CD14-positive monocyte (primary cell): Measurements from ENCODE around the gene SMPD3. TPM values are rescaled to one million over a fixed set of nuclear protein-coding genes. Genes with fewer than 3 reads are reported as not detected.

ENCODE experiments used
- DNase-seq, 3 donors: peaks; one replicate each; pipeline ENCODE4 v3.0.0-alpha.2; 2011 to 2022
- H2AFZ ChIP-seq: 2 replicates; pipeline ENCODE4 v1.6.0; 2012; ENCODE audit warnings: mild to moderate bottlenecking, low read depth, low read length, inconsistent platforms; ENCODE audit not compliant: insufficient read depth, poor library complexity, severe bottlenecking
- H3K27ac ChIP-seq, 2 donors: 1 replicate in 1 of 2; 2 replicates in 1 of 2; pipeline ENCODE4 v1.5.1; 2012 to 2013; ENCODE audit warnings: low read length in 2 of 2, control low read depth in 1 of 2, inconsistent platforms in 1 of 2, low read depth in 1 of 2, mild to moderate bottlenecking in 1 of 2
- H3K27me3 ChIP-seq, 2 donors: one replicate each; pipeline versions ENCODE4 v1.6.0 to v1.6.1; 2011 to 2013; ENCODE audit warnings: low read length in 2 of 2; ENCODE audit not compliant: control insufficient read depth in 2 of 2, insufficient read depth in 2 of 2
- H3K36me3 ChIP-seq, 2 donors: replicated peaks in 1 of 2; 1 replicate in 1 of 2; 2 replicates in 1 of 2; pipeline versions ENCODE4 v1.5.1 to v1.6.1; 2012 to 2013; ENCODE audit warnings: low read length in 2 of 2, control low read depth in 1 of 2, inconsistent platforms in 1 of 2, mild to moderate bottlenecking in 1 of 2; ENCODE audit not compliant: insufficient read depth in 2 of 2, control insufficient read depth in 1 of 2
- H3K4me1 ChIP-seq, 2 donors: 1 replicate in 1 of 2; 2 replicates in 1 of 2; pipeline versions ENCODE4 v1.5.1 to v1.6.1; 2012 to 2013; ENCODE audit warnings: low read length in 2 of 2, control low read depth in 1 of 2, inconsistent platforms in 1 of 2, mild to moderate bottlenecking in 1 of 2, moderate library complexity in 1 of 2; ENCODE audit not compliant: insufficient read depth in 2 of 2, control insufficient read depth in 1 of 2
- H3K4me2 ChIP-seq: replicated peaks from 2 replicates; pipeline ENCODE3; 2012; ENCODE audit warnings: low read length, moderate library complexity, mild to moderate bottlenecking; ENCODE audit not compliant: poor library complexity, severe bottlenecking; ENCODE audit errors: extremely low read depth
- H3K4me3 ChIP-seq, 3 experiments: fragments of 200-600 bp in 1 of 3; sonication (generic) in 1 of 3; replicated peaks in 1 of 3; 1 replicate in 2 of 3; 2 replicates in 1 of 3; pipeline ENCODE4 v1.5.1; 2011 to 2013; ENCODE audit warnings: low read length in 3 of 3, mild to moderate bottlenecking in 3 of 3, control low read depth in 2 of 3, low read depth in 2 of 3, inconsistent platforms in 1 of 3, moderate library complexity in 1 of 3
- H3K79me2 ChIP-seq: 2 replicates; pipeline ENCODE4 v1.6.0; 2012; ENCODE audit warnings: mild to moderate bottlenecking, control low read depth, inconsistent platforms, low read length, moderate library complexity; ENCODE audit not compliant: insufficient read depth
- H3K9ac ChIP-seq: 2 replicates; pipeline ENCODE4 v1.6.0; 2017; ENCODE audit warnings: low read length, mild to moderate bottlenecking; ENCODE audit not compliant: insufficient read depth, poor library complexity, severe bottlenecking
- H3K9me3 ChIP-seq, 2 donors: replicated peaks in 1 of 2; 1 replicate in 1 of 2; 2 replicates in 1 of 2; pipeline versions ENCODE4 v1.5.1 to v1.6.1; 2012 to 2013; ENCODE audit warnings: low read length in 2 of 2, control low read depth in 1 of 2; ENCODE audit not compliant: control insufficient read depth in 1 of 2, insufficient read depth in 1 of 2
- H4K20me1 ChIP-seq: 2 replicates; pipeline ENCODE4 v1.6.0; 2012; ENCODE audit warnings: mild to moderate bottlenecking, low read length, control low read depth, moderate library complexity; ENCODE audit not compliant: insufficient read depth
- H3K27ac Mint-ChIP-seq, 7 donors: one replicate each; pipeline ENCODE4 v1.8.0; 2020; ENCODE audit warnings: mild to moderate bottlenecking in 7 of 7, mixed read lengths in 7 of 7, moderate library complexity in 6 of 7, inconsistent platforms in 2 of 7
- H3K27me3 Mint-ChIP-seq, 3 donors: one replicate each; pipeline ENCODE4 v1.8.0; 2021 to 2022; ENCODE audit warnings: low read depth in 3 of 3, mild to moderate bottlenecking in 3 of 3, mixed read lengths in 3 of 3, moderate library complexity in 3 of 3, inconsistent platforms in 1 of 3
- H3K36me3 Mint-ChIP-seq, 2 donors: one replicate each; pipeline ENCODE4 v1.8.0; 2020; ENCODE audit warnings: mixed read lengths in 2 of 2, inconsistent platforms in 1 of 2, mild to moderate bottlenecking in 1 of 2
- H3K4me1 Mint-ChIP-seq: one replicate; pipeline ENCODE4 v1.8.0; 2020; ENCODE audit warnings: mild to moderate bottlenecking, mixed read lengths
- H3K4me3 Mint-ChIP-seq, 2 donors: one replicate each; pipeline ENCODE4 v1.8.0; 2020; ENCODE audit warnings: mild to moderate bottlenecking in 2 of 2, mixed read lengths in 2 of 2, moderate library complexity in 1 of 2
- H3K9me3 Mint-ChIP-seq, 7 donors: one replicate each; pipeline ENCODE4 v1.8.0; 2020 to 2022; ENCODE audit warnings: mixed read lengths in 7 of 7, mild to moderate bottlenecking in 6 of 7, moderate library complexity in 6 of 7, inconsistent platforms in 2 of 7
- CTCF ChIP-seq: fragments of 200-600 bp; IDR thresholded peaks from one replicate; pipeline ENCODE4 v1.8.0; 2022; ENCODE audit warnings: antibody characterized with exemption, mild to moderate bottlenecking
- WGBS: methylation state at CpG from one replicate; pipeline ENCODE4 v1.1.5; 2013; ENCODE audit warnings: missing lambda C conversion rate; ENCODE audit not compliant: insufficient coverage; 5-methylcytosine and 5-hydroxymethylcytosine counted together
- intact Hi-C, 2 donors: fragments of 100-400 bp; cut with micrococcal nuclease; formaldehyde crosslinking; loops; one replicate each; pipeline versions ENCODE4 v1.15.0 to v1.15.1; 2023
- polyA plus RNA-seq, 3 donors: library from polyadenylated mRNA; depleted of rRNA in 1 of 3; unstranded in 2 of 3; stranded (reverse) in 1 of 3; fragments of 300-500 nt in 2 of 3; fragments of >200 nt in 1 of 3; fragmentation: Illumina TruSeq in 2 of 3; gene quantifications; 1 replicate in 2 of 3; 2 replicates in 1 of 3; pipeline ENCODE4 v1.2.3, GENCODE V29; 2012 to 2021

The SMPD3 gene
- polyA plus RNA-seq, 3 donors: 0.40 to 1.1 (median 0.51) TPM

GRCh38 chr16:68359398-68360191, 88.7 kb downstream of the SMPD3 start:
- Histone ChIP-seq H3K79me2 (no peaks in the 10 kb centered on the region), H2AFZ (no peak overlapping the region), H3K27ac (no peak overlapping the region), H3K9me3 (no peaks in the 10 kb centered on the region), H3K36me3 (peaks cover 18 to 25% of the 10 kb centered on the region in 2 donors), H3K9ac (no peak overlapping the region), H4K20me1 (no peaks in the 10 kb centered on the region), H3K4me2 (no peak overlapping the region), H3K27me3 (no peaks in the 10 kb centered on the region), H3K4me3 (no peak overlapping the region), H3K4me1 (peaks cover 25 to 26% of the 10 kb centered on the region in 2 donors)
- TF ChIP-seq CTCF: no peak
- intact Hi-C loops: no loop called here
- H3K9me3 Mint-ChIP-seq: no peaks in the 10 kb centered on the region
- DNase-seq: no peak
- H3K4me3 Mint-ChIP-seq: no peak overlapping the region
- peaks cover 11 to 27% (median 12%) of the 10 kb centered on the region in 3 donors for H3K27me3 Mint-ChIP-seq
- H3K27ac Mint-ChIP-seq: no peak overlapping the region
- H3K36me3 Mint-ChIP-seq: peaks cover 34 to 39% of the 10 kb centered on the region in 2 donors
- WGBS: 97% methylated on average over 23 of the region's 23 CpGs
- peaks cover 33% of the 10 kb centered on the region for H3K4me1 Mint-ChIP-seq

- no peaks in the 10 kb centered on the region for H3K9me3 ChIP-seq
- peaks cover 26% of the 10 kb centered on the region for H3K4me1 Mint-ChIP-seq
- no peak overlapping the region for H3K27ac Mint-ChIP-seq
- intact Hi-C loops: no loop called here
- no peak overlapping the region for H2AFZ ChIP-seq
- H3K79me2 ChIP-seq: no peaks in the 10 kb centered on the region
- no peak for TF ChIP-seq CTCF
- no peaks in the 10 kb centered on the region for H3K27me3 ChIP-seq
- H3K36me3 ChIP-seq: peaks cover 20 to 32% of the 10 kb centered on the region in 2 donors
- H3K36me3 Mint-ChIP-seq: peaks cover 41 to 45% of the 10 kb centered on the region in 2 donors
- WGBS: 94% methylated on average over 13 of the region's 13 CpGs
- peaks cover 8 to 27% (median 10%) of the 10 kb centered on the region in 3 donors for H3K27me3 Mint-ChIP-seq
- H3K4me1 ChIP-seq: peaks cover 20% of the 10 kb centered on the region in 2 donors
- no peak for DNase-seq
- no peak overlapping the region for H3K9ac ChIP-seq
- H3K4me3 Mint-ChIP-seq: no peak overlapping the region
- H3K27ac ChIP-seq: no peak overlapping the region
- H3K9me3 Mint-ChIP-seq: no peaks in the 10 kb centered on the region
- no peak overlapping the region for H3K4me3 ChIP-seq
- H4K20me1 ChIP-seq: no peaks in the 10 kb centered on the region
- H3K4me2 ChIP-seq: no peak overlapping the region
Observed at GRCh38 chr16:68358951-68359350, 89.4 kb downstream of the SMPD3 start.
